Measurements from ENCODE around the gene SAXO2.
"Not testable (repeated sequence)": the region's sequence is repeated elsewhere in the genome, so short reads cannot be mapped to it uniquely, and the experiment has no call there.

Gene SAXO2

DNA sequence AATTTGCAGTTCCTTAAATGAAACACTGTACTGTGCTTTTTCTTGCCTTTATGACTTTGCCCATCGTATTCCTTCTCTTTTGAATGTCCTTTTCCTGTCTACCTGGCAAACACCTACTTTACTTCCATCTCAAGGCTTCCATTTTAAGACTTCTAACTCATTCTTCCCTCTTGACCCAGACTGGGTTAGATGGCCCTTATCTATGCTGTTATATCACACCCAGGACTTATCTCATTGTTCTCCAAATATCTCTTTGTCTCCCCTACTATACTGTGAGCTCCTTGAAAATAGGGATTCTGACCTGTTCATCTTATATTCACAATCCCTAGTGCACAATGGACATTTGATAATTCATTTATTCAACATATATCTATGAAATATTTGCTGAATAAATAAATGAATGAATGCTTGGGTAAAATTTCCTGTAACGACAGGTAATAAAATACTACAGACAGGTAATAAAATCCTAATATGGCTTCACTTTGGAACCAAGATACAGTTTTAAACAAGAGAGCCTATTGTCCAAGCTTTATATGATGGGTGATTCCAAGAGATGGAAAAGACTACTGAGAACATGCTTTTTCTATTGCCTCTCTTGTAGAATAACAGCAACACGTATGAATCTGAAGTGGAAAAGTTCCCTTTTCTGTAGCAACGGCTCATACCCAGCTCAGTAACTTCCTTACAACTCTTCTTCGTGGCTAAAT lies 22.8 kb upstream of the SAXO2 start:
- no peak for ATAC-seq
- no peak for TF ChIP-seq RARB (CRISPR knock-in tag; IDR thresholded peaks at IDR 0.05)
- no peak for TF ChIP-seq GLIS3 (CRISPR knock-in tag; IDR thresholded peaks at IDR 0.05)
- TF ChIP-seq ISL1 (CRISPR knock-in tag; IDR thresholded peaks at IDR 0.05), result no peak
- no peak for TF ChIP-seq ZFP3 (CRISPR knock-in tag; IDR thresholded peaks at IDR 0.05)
- TF ChIP-seq OSR1 (CRISPR knock-in tag; IDR thresholded peaks at IDR 0.05), result no peak
- no peak for TF ChIP-seq ZNF70 (CRISPR knock-in tag; IDR thresholded peaks at IDR 0.05)
- no peak for TF ChIP-seq ZFP30 (CRISPR knock-in tag; IDR thresholded peaks at IDR 0.05)
- no peak for TF ChIP-seq TCF4 (CRISPR knock-in tag; IDR thresholded peaks at IDR 0.05; ENCODE audit: borderline replicate concordance)
- TF ChIP-seq ZNF565 (CRISPR knock-in tag; conservative IDR thresholded peaks at IDR 0.05; ENCODE audit: low read depth), result no peak
- no peak for TF ChIP-seq BACH2 (CRISPR knock-in tag; IDR thresholded peaks at IDR 0.05; ENCODE audit: borderline replicate concordance)
- no peak for TF ChIP-seq ZC3H10 (CRISPR knock-in tag; IDR thresholded peaks at IDR 0.05)
- TF ChIP-seq, protein P1, sequence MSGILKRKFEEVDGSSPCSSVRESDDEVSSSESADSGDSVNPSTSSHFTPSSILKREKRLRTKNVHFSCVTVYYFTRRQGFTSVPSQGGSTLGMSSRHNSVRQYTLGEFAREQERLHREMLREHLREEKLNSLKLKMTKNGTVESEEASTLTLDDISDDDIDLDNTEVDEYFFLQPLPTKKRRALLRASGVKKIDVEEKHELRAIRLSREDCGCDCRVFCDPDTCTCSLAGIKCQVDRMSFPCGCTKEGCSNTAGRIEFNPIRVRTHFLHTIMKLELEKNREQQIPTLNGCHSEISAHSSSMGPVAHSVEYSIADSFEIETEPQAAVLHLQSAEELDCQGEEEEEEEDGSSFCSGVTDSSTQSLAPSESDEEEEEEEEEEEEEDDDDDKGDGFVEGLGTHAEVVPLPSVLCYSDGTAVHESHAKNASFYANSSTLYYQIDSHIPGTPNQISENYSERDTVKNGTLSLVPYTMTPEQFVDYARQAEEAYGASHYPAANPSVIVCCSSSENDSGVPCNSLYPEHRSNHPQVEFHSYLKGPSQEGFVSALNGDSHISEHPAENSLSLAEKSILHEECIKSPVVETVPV (CRISPR knock-in tag; IDR thresholded peaks at IDR 0.05), result no peak
- TF ChIP-seq, protein P2, sequence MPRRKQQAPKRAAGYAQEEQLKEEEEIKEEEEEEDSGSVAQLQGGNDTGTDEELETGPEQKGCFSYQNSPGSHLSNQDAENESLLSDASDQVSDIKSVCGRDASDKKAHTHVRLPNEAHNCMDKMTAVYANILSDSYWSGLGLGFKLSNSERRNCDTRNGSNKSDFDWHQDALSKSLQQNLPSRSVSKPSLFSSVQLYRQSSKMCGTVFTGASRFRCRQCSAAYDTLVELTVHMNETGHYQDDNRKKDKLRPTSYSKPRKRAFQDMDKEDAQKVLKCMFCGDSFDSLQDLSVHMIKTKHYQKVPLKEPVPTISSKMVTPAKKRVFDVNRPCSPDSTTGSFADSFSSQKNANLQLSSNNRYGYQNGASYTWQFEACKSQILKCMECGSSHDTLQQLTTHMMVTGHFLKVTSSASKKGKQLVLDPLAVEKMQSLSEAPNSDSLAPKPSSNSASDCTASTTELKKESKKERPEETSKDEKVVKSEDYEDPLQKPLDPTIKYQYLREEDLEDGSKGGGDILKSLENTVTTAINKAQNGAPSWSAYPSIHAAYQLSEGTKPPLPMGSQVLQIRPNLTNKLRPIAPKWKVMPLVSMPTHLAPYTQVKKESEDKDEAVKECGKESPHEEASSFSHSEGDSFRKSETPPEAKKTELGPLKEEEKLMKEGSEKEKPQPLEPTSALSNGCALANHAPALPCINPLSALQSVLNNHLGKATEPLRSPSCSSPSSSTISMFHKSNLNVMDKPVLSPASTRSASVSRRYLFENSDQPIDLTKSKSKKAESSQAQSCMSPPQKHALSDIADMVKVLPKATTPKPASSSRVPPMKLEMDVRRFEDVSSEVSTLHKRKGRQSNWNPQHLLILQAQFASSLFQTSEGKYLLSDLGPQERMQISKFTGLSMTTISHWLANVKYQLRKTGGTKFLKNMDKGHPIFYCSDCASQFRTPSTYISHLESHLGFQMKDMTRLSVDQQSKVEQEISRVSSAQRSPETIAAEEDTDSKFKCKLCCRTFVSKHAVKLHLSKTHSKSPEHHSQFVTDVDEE (CRISPR knock-in tag; IDR thresholded peaks at IDR 0.05), result no peak
- TF ChIP-seq ARNTL (CRISPR knock-in tag; IDR thresholded peaks at IDR 0.05; ENCODE audit: borderline replicate concordance, low read depth), result no peak
- TF ChIP-seq PPARA (CRISPR knock-in tag; IDR thresholded peaks at IDR 0.05; ENCODE audit: borderline replicate concordance), result no peak
- TF ChIP-seq ESRRG (CRISPR knock-in tag; IDR thresholded peaks at IDR 0.05), result no peak
- TF ChIP-seq ZNF8 (CRISPR knock-in tag; IDR thresholded peaks at IDR 0.05), result no peak
- TF ChIP-seq, protein P3, sequence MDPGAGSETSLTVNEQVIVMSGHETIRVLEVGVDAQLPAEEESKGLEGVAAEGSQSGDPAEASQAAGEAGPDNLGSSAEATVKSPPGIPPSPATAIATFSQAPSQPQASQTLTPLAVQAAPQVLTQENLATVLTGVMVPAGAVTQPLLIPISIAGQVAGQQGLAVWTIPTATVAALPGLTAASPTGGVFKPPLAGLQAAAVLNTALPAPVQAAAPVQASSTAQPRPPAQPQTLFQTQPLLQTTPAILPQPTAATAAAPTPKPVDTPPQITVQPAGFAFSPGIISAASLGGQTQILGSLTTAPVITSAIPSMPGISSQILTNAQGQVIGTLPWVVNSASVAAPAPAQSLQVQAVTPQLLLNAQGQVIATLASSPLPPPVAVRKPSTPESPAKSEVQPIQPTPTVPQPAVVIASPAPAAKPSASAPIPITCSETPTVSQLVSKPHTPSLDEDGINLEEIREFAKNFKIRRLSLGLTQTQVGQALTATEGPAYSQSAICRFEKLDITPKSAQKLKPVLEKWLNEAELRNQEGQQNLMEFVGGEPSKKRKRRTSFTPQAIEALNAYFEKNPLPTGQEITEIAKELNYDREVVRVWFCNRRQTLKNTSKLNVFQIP (CRISPR knock-in tag; IDR thresholded peaks at IDR 0.05; ENCODE audit: borderline replicate concordance, low read depth), result no peak
- TF ChIP-seq CREB5 (CRISPR knock-in tag; IDR thresholded peaks at IDR 0.05; ENCODE audit: low read depth), result no peak
- TF ChIP-seq CSDC2 (CRISPR knock-in tag; IDR thresholded peaks at IDR 0.05), result no peak

GRCh38 chr15:82241836-82242499 lies 20.6 kb upstream of the SAXO2 start:
- ATAC-seq, result peak; percentile 39; the same call in 1 of the 3 replicates

- not testable (repeated sequence) for ATAC-seq
Observed at GRCh38 chr15:82243644-82244043, 19.0 kb upstream of the SAXO2 start.

DNA sequence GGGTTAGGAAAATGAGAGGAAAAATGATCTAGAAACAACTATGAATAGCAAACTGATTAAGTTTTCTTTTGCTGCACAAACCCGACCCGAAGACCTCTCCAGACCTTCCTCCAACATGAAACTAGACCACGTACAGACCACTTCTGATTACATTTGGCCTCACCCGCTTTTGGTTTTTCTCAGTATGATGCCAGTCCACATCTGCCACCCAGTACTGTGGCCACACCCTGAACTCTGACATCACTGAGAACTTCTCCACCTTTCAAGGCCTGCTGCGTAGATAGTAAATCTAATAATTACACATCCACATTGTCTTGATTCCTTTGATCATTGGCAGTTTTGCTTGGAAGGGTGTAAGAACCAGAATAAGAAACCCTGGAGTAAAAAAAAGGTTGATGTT lies 16.7 kb upstream of the SAXO2 start:
- ATAC-seq, result not testable (repeated sequence)

- not testable (repeated sequence) for ATAC-seq
Observed at GRCh38 chr15:82248261-82248660, 14.4 kb upstream of the SAXO2 start.

GRCh38 chr15:82261566-82262421 lies 824 bp upstream of the SAXO2 start:
- peak; percentile 74 for ATAC-seq

Measured in SK-N-SH treated with all-trans-retinoic acid at 6 μM for 48 hours (cell line).